ENCODE measurements around the gene MYO5B. TPM values are rescaled to one million over a fixed set of nuclear protein-coding genes. Genes with fewer than 3 reads are reported as not detected.

MYO5B gene
- total RNA-seq, 6 experiments from 2014 or later: 0.17 to 0.28 TPM; not detected in 4

DNA sequence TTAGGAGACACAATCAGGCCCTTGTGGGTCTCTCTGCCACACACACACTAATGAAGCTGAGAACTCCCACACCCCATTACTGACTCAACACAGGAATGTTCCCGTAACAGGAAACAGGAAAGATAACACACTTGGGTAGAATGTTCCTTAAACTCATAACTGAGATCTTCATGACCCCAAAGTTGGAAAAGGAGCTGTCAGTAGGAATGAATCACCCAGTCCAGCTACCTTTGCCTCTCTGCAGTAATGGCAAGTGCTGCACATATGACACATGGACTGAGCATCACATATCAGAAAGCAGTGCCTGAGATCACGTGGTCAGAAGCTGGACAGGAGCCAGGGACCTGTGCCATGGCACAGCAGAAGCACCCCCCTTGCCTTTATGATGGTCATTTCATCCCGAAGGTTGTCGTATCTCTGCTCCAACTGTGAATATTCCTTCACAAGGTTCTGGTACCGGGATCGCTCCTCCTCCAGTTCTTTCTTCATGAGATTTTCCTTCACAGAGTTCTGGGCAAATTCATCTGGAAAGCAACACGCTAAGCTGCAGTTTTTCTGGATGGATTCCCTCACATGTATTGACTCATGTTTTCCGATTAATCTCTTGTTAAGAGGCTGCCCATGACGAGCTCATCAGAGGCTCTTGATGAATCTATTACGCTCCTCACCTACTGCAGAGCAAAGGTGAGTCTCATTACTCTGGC is 316.2 kb downstream of the MYO5B start:
- Mint-ChIP-seq H3K4me3 (no peak overlapping the region), H3K27me3 (ENCODE audit: insufficient read depth) (peaks cover 17% of the 10 kb centered on the region), H3K9me3 (no peaks in the 10 kb centered on the region), H3K27ac (peak overlapping the region; percentile 43; the same call in 1 of the 2 replicates), H3K36me3 (ENCODE audit: low read depth) (no peaks in the 10 kb centered on the region), H3K4me1 (ENCODE audit: low read depth) (peaks cover 26% of the 10 kb centered on the region)
- TF ChIP-seq, protein P1, sequence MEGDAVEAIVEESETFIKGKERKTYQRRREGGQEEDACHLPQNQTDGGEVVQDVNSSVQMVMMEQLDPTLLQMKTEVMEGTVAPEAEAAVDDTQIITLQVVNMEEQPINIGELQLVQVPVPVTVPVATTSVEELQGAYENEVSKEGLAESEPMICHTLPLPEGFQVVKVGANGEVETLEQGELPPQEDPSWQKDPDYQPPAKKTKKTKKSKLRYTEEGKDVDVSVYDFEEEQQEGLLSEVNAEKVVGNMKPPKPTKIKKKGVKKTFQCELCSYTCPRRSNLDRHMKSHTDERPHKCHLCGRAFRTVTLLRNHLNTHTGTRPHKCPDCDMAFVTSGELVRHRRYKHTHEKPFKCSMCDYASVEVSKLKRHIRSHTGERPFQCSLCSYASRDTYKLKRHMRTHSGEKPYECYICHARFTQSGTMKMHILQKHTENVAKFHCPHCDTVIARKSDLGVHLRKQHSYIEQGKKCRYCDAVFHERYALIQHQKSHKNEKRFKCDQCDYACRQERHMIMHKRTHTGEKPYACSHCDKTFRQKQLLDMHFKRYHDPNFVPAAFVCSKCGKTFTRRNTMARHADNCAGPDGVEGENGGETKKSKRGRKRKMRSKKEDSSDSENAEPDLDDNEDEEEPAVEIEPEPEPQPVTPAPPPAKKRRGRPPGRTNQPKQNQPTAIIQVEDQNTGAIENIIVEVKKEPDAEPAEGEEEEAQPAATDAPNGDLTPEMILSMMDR (IDR thresholded peaks at IDR 0.05): no peak
- DNase-seq: peak; percentile 47

DNA sequence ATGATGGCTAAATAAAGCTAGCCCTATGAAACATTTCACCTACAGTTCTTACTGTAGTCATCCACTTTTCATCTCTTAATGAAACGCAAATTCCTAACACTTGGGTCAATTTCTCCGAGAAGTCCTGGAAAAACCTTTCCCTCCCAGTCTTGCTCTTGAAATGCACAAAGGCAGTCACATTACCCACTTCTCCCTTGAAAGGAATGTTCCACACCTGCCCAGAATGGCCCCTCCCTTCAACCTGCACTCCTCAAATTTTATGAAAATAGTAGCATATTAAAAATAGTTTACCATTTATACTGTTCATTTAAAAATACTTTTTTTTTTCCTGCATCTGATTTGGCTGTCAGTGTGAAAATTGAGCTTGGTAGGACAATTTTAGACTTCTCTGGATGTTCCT is 316.9 kb downstream of the MYO5B start:
- TF ChIP-seq, protein P1 (IDR thresholded peaks at IDR 0.05): no peak
- Mint-ChIP-seq H3K4me3 (no peak overlapping the region), H3K4me1 (ENCODE audit: low read depth) (peaks cover 26% of the 10 kb centered on the region), H3K27me3 (ENCODE audit: insufficient read depth) (peaks cover 17% of the 10 kb centered on the region), H3K27ac (peak overlapping the region; percentile 43; the same call in 1 of the 2 replicates), H3K36me3 (ENCODE audit: low read depth) (no peaks in the 10 kb centered on the region), H3K9me3 (no peaks in the 10 kb centered on the region)
- no peak for DNase-seq

DNA sequence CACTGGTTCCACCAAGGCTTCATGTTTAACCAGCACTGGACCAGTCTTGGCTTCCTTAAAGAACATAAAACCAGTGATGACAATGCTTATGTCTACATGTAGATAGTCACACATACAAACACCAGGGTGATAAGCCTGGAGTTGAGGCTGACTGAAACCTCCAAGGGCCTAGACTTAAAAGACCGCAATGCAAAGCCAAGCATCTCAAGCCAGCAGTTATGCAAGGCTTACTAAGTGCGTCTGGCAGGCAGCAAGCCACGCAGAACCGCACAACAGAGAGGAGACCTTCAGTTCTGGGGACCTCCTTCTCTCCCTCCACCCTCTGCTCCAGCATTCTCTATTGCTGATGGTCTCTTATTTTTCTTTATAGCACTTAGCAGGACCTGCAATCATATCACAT is 318.4 kb downstream of the MYO5B start:
- TF ChIP-seq, protein P1 (IDR thresholded peaks at IDR 0.05): no peak
- Mint-ChIP-seq H3K36me3 (ENCODE audit: low read depth) (no peaks in the 10 kb centered on the region), H3K4me3 (no peak overlapping the region)

DNA sequence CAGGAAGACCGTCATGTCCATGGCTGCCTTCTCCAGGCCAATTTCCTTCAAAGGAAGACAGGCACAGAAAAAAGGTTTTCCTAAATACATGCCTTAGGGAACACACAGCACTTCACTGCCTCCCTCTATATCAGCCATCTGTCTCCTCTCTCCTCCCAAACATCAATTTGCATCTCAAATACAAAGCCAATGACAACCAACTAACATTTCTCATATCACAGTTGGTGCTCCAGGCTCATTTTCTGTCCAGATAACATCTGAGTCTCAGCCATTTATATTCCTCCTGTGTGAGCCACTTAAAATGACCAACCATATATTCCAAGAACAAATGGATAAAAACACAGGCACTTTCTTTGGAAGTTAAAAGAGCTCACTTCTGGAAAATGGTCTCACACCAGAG is 319.2 kb downstream of the MYO5B start:
- Mint-ChIP-seq H3K36me3 (ENCODE audit: low read depth) (no peaks in the 10 kb centered on the region), H3K27ac (no peak overlapping the region), H3K27me3 (ENCODE audit: insufficient read depth) (peaks cover 26% of the 10 kb centered on the region), H3K4me3 (no peak overlapping the region), H3K4me1 (ENCODE audit: low read depth) (peaks cover 26% of the 10 kb centered on the region), H3K9me3 (no peaks in the 10 kb centered on the region)
- TF ChIP-seq, protein P1 (IDR thresholded peaks at IDR 0.05): no peak
- no peak for DNase-seq

More for the DNA sequence above, 318.4 kb downstream of the MYO5B start:
- Mint-ChIP-seq H3K4me1 (ENCODE audit: low read depth) (peaks cover 26% of the 10 kb centered on the region), H3K9me3 (no peaks in the 10 kb centered on the region), H3K27ac (no peak overlapping the region), H3K27me3 (ENCODE audit: insufficient read depth) (peaks cover 24% of the 10 kb centered on the region)
- DNase-seq: no peak

DNA sequence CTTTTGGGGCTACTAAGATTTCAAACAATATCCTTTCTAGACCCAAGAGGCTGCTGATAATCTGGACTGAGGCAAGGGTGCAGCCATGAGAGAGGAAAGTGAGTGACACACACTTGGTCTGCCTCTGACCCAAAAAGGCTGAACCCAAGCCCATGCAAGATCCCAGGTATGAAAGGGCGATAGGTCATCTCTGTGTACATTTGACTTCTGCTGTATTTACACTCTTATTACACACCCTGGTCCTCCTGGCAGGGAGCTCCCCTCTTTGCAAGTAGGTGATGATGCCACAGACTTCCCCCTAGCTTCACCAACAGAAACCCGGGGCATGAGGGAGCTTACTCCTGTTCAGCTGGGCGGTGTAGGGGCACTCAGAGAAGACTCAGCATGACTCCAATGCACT is 319.8 kb downstream of the MYO5B start:
- Mint-ChIP-seq H3K9me3 (no peaks in the 10 kb centered on the region), H3K4me3 (no peak overlapping the region), H3K4me1 (ENCODE audit: low read depth) (peaks cover 26% of the 10 kb centered on the region), H3K27ac (no peak overlapping the region), H3K27me3 (ENCODE audit: insufficient read depth) (peaks cover 24% of the 10 kb centered on the region), H3K36me3 (ENCODE audit: low read depth) (no peaks in the 10 kb centered on the region)
- TF ChIP-seq, protein P1 (IDR thresholded peaks at IDR 0.05): no peak
- DNase-seq: no peak

Measured in HFFc6 (cell line).